HG03045 (cell line): Measurements from ENCODE around the gene SYT11.
"Not testable (repeated sequence)": the region's sequence is repeated elsewhere in the genome, so short reads cannot be mapped to it uniquely, and the experiment has no call there.

ENCODE experiments used
- ATAC-seq: cut with Tn5 transposase; IDR thresholded peaks from one replicate; pipeline ENCODE4 v1.9.1; 2021; ENCODE audit warnings: mild to moderate bottlenecking, moderate library complexity; ENCODE audit not compliant: unreplicated experiment

Gene SYT11

GRCh38 chr1:155859234-155859829 lies at the start of gene SYT11:
Gene SYT11, plus strand, starts transcription at chr1:155859567. Its CDS starts 195 bp downstream, at chr1:155859762.
- ATAC-seq: peak; percentile 61

- ATAC-seq: no peak
Measured at GRCh38 chr1:155812878-155813277, 46.5 kb upstream of the SYT11 start.

GRCh38 chr1:155813672-155814071 lies 45.7 kb upstream of the SYT11 start:
- no peak for ATAC-seq

- ATAC-seq: no peak
Measured at GRCh38 chr1:155816351-155816750, 43.0 kb upstream of the SYT11 start.

GRCh38 chr1:155827450-155827849 lies 31.9 kb upstream of the SYT11 start:
- no peak for ATAC-seq

GRCh38 chr1:155831279-155831976 lies 27.9 kb upstream of the SYT11 start:
- no peak for ATAC-seq

- no peak for ATAC-seq
Measured at GRCh38 chr1:155833665-155834295, 25.6 kb upstream of the SYT11 start.

GRCh38 chr1:155834296-155834926 lies 25.0 kb upstream of the SYT11 start:
- ATAC-seq: no peak

GRCh38 chr1:155834927-155835399 lies 24.4 kb upstream of the SYT11 start:
- ATAC-seq: not testable (repeated sequence)

GRCh38 chr1:155835548-155835947 lies 23.8 kb upstream of the SYT11 start:
- no peak for ATAC-seq

- ATAC-seq: no peak
Measured at GRCh38 chr1:155840386-155840785, 19.0 kb upstream of the SYT11 start.

- no peak for ATAC-seq
Measured at GRCh38 chr1:155844860-155845421, 14.4 kb upstream of the SYT11 start.

GRCh38 chr1:155847823-155848529 lies 11.4 kb upstream of the SYT11 start:
- ATAC-seq: no peak

- ATAC-seq: no peak
Measured at GRCh38 chr1:155850345-155850744, 9.0 kb upstream of the SYT11 start.

- no peak for ATAC-seq
Measured at GRCh38 chr1:155856257-155856974, 3.0 kb upstream of the SYT11 start.

- ATAC-seq: peak; percentile 40
Measured at GRCh38 chr1:155856975-155857930, 2.1 kb upstream of the SYT11 start, which contains the start of gene GON4L. Gene GON4L, minus strand, starts transcription at chr1:155857214. Its CDS starts 3,434 bp downstream, at chr1:155853780.

- peak; percentile 3 for ATAC-seq
Measured at GRCh38 chr1:155858800-155859233, 550 bp upstream of the SYT11 start.
